Fibroblast of mammary gland (primary cell): ENCODE measurements around the gene TERT.
"Not testable (repeated sequence)": the region's sequence is repeated elsewhere in the genome, so short reads cannot be mapped to it uniquely, and the experiment has no call there.

ENCODE experiments used
- DNase-seq: peaks from one replicate; pipeline ENCODE4 v3.0.0-alpha.2; 2010; ENCODE audit warnings: low read depth
- H3K4me3 ChIP-seq: 2 replicates; pipeline ENCODE4 v1.5.1; 2011; ENCODE audit warnings: low read depth, mild to moderate bottlenecking, low read length, moderate library complexity; ENCODE audit not compliant: control insufficient read depth
- CTCF ChIP-seq: conservative IDR thresholded peaks from 2 replicates; pipeline ENCODE4 v1.5.1; 2011; ENCODE audit warnings: low read depth, low read length, inconsistent platforms; ENCODE audit not compliant: control insufficient read depth, insufficient read depth

The TERT gene

DNA sequence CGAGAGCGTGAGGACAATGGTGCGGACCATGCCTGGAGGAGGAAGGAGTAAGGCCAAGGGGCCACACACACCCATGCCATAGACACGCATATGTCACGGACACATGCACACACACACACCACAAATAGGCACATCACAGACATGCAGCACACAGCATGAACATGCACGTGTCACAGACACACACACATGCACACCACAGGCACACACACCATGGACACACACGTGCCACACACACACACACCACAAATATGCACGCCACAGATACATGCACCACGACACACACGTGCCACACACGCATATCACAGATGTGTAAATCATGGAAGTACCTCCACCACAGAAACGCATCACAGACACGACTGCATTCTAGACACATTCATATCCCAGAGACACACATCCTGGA, 16.7 kb downstream of the TERT start:
- no peak overlapping the region for H3K4me3 ChIP-seq
- TF ChIP-seq CTCF, result no peak
- no peak for DNase-seq

- H3K4me3 ChIP-seq, result no peak overlapping the region
- DNase-seq, result no peak
- no peak for TF ChIP-seq CTCF
Measured at GRCh38 chr5:1277781-1278180, 17.1 kb downstream of the TERT start.

DNA sequence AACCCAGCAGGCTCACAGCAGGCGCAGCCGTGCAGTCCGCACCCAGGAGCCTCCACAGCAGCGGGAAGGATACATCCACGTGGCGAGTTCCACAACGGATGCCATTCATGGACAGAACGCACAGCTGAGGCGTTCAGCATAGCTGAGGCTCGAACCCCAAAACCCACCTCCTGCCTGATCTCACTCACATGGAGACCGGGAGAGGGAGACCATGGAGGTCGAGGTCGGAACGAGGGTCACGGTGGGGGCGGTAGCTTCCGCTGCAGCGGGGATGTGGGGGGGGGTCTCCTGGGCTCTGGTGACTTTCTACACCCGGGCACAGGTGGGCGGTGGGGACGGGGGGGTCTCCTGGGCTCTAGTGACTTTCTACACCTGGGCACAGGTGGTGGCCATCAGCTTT, 17.5 kb downstream of the TERT start:
- TF ChIP-seq CTCF, result no peak
- no peak for DNase-seq

DNA sequence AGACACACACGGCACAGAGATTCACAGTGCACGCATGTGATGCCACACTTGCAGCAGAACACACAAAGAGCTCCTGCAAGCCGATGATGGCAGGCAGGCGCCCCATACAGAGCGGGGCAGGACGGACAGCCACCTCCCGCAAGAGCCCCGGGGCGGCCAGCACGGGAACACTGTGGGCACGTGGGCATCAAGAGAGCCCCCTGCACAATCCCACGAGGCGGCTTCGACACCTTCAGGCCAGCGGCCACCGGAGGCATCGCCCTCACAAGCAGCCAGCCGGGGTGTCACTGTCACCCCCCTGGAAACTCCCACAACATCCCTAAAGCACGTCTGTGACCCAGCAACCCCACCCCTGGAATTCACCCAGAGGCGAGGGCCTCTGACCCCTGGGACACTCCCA, 17.9 kb downstream of the TERT start:
- DNase-seq, result no peak
- H3K4me3 ChIP-seq, result no peak overlapping the region
- TF ChIP-seq CTCF, result no peak

More for the DNA sequence above, 17.5 kb downstream of the TERT start:
- H3K4me3 ChIP-seq, result no peak overlapping the region

- H3K4me3 ChIP-seq, DNase-seq: not testable (repeated sequence)
Measured at GRCh38 chr5:1275397-1276391, 19.2 kb downstream of the TERT start.

GRCh38 chr5:1274471-1274870, 20.4 kb downstream of the TERT start:
- no peak overlapping the region for H3K4me3 ChIP-seq
- TF ChIP-seq CTCF, result no peak
- DNase-seq, result no peak

DNA sequence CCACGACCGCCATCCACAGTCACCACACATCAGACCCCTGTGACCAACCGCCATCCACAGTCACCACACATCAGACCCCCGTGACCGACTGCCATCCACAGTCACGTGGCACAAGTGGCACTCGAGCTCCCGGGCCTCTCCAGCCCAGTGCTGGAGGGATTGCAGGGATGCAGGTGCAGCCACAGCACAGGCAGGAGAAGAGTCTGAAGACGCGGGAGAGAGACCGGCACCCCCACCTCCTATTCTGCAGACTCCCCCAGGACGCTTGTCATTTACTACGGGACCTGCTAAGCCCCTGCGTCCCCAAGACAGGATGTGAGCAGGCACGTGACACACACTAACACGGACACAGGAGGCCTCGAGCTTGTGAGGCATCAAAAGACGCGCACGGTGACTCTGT, 21.1 kb downstream of the TERT start:
- H3K4me3 ChIP-seq, result no peak overlapping the region
- TF ChIP-seq CTCF, result no peak
- no peak for DNase-seq
